ENCODE measurements around the gene NAV3.

Gene NAV3

DNA sequence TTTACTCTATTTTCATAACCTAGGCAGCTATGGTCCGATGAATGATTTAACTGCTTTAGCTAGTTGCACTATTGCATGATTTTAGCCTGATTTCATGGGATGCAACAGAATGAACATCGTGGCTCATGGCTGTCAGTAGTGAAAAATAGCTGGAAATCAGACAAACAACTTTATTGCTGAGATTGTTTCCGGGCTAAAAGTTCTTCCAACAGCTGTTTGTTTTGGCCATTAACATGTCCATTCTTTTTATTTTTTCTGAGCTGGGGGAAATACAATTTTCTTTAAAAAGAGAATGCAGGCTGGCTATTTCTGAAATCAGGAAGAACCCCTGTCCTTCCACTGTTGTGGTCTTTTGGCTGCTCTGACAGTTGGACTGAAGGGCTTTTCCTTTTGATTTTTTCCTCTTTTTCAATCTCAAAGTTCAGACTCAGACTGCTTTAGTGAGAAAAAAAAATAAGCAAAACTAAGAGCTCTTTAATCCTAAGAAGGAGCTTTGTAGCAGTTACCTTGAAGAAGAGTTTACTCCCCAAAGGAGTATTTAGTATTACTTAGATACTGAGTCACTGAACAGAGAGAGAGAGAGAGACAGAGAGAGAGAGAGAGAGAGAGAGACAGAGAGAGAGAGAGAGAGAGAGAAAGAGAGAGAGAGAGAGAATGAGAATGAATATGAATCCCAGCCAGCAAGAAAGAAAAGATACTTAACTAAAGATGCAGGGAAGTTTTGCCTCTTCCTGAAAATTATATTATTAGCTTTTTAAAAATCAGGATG is at the start of gene NAV3:
Gene NAV3, plus strand, starts transcription at position 312 of the 769 bp plus-strand sequence. CDS start 568 bp downstream, outside the sequence.
- DNase-seq (ENCODE audit: extremely low read depth, low read depth), result no peak
- TF ChIP-seq, protein P1, sequence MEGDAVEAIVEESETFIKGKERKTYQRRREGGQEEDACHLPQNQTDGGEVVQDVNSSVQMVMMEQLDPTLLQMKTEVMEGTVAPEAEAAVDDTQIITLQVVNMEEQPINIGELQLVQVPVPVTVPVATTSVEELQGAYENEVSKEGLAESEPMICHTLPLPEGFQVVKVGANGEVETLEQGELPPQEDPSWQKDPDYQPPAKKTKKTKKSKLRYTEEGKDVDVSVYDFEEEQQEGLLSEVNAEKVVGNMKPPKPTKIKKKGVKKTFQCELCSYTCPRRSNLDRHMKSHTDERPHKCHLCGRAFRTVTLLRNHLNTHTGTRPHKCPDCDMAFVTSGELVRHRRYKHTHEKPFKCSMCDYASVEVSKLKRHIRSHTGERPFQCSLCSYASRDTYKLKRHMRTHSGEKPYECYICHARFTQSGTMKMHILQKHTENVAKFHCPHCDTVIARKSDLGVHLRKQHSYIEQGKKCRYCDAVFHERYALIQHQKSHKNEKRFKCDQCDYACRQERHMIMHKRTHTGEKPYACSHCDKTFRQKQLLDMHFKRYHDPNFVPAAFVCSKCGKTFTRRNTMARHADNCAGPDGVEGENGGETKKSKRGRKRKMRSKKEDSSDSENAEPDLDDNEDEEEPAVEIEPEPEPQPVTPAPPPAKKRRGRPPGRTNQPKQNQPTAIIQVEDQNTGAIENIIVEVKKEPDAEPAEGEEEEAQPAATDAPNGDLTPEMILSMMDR (IDR thresholded peaks at IDR 0.05; ENCODE audit: low read depth, low read length, missing control alignments), result no peak
- no peak within 1 kb of the TSS for H3K4me3 ChIP-seq (replicated peaks; ENCODE audit: low read depth, low read length)

DNA sequence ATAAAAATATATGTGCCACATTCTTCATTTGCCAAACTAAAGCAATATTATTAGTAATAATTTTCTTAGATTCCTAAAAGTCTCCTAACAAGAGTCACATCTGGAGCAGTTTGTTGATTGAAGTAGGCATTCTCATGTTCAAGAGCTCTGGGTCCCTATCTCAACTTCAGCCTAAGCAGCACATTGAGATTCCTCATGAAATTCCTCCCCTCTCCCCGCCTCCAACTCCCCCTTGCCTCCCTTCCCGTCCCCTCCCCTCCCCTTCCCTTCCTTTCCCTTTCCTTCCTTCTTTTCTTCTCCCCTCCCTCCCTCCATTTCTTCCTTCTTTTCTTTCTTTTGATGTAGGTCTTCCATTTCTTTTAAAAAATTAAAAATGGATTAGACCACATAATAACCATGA is 48.7 kb upstream of the NAV3 start:
- TF ChIP-seq, protein P1 (IDR thresholded peaks at IDR 0.05; ENCODE audit: low read depth, low read length, missing control alignments), result no peak
- DNase-seq (ENCODE audit: extremely low read depth, low read depth), result no peak
- H3K4me3 ChIP-seq (replicated peaks; ENCODE audit: low read depth, low read length), result no peak overlapping the region

- H3K4me3 ChIP-seq (replicated peaks; ENCODE audit: low read depth, low read length), result no peak overlapping the region
- DNase-seq (ENCODE audit: extremely low read depth, low read depth), result no peak
- TF ChIP-seq, protein P1 (IDR thresholded peaks at IDR 0.05; ENCODE audit: low read depth, low read length, missing control alignments), result no peak
Measured at GRCh38 chr12:77782766-77783165, 47.9 kb upstream of the NAV3 start.

GRCh38 chr12:77785211-77785610 is 45.5 kb upstream of the NAV3 start:
- H3K4me3 ChIP-seq (replicated peaks; ENCODE audit: low read depth, low read length), result no peak overlapping the region
- no peak for DNase-seq (ENCODE audit: extremely low read depth, low read depth)
- TF ChIP-seq, protein P1 (IDR thresholded peaks at IDR 0.05; ENCODE audit: low read depth, low read length, missing control alignments), result no peak

GRCh38 chr12:77786675-77787074 is 44.0 kb upstream of the NAV3 start:
- H3K4me3 ChIP-seq (replicated peaks; ENCODE audit: low read depth, low read length), result no peak overlapping the region
- TF ChIP-seq, protein P1 (IDR thresholded peaks at IDR 0.05; ENCODE audit: low read depth, low read length, missing control alignments), result no peak

GRCh38 chr12:77788231-77789168 is 42.2 kb upstream of the NAV3 start:
- DNase-seq (ENCODE audit: extremely low read depth, low read depth), result no peak
- no peak overlapping the region for H3K4me3 ChIP-seq (replicated peaks; ENCODE audit: low read depth, low read length)
- TF ChIP-seq, protein P1 (IDR thresholded peaks at IDR 0.05; ENCODE audit: low read depth, low read length, missing control alignments), result no peak

More at GRCh38 chr12:77786675-77787074, 44.0 kb upstream of the NAV3 start:
- no peak for DNase-seq (ENCODE audit: extremely low read depth, low read depth)
